GM19324 (cell line): Measurements from ENCODE around the gene PTH2.
A peak's percentile ranks its signal among the peaks of the same experiment; 100 is the strongest.
"Not testable (repeated sequence)": the region's sequence is repeated elsewhere in the genome, so short reads cannot be mapped to it uniquely, and the experiment has no call there.

Source experiments
- ATAC-seq: cut with Tn5 transposase; IDR thresholded peaks from one replicate; pipeline ENCODE4 v1.9.1; 2021; ENCODE audit warnings: mild to moderate bottlenecking, moderate library complexity; ENCODE audit not compliant: unreplicated experiment, low FRiP score

The PTH2 gene

GRCh38 chr19:49423071-49423984 lies at the start of gene PTH2:
PTH2 (minus strand) TSS chr19:49423441; CDS start chr19:49423339, 102 bp downstream.
- no peak for ATAC-seq

GRCh38 chr19:49472936-49473335 lies 49.7 kb upstream of the PTH2 start:
- ATAC-seq = no peak

- no peak for ATAC-seq
These were observed 47.4 kb upstream of the PTH2 start for GRCh38 chr19:49470615-49470978.

- no peak for ATAC-seq
These were observed 46.8 kb upstream of the PTH2 start for GRCh38 chr19:49469828-49470614.

GRCh38 chr19:49468746-49469447 lies 45.7 kb upstream of the PTH2 start:
- peak; percentile 44 for ATAC-seq

- no peak for ATAC-seq
These were observed 45.0 kb upstream of the PTH2 start for GRCh38 chr19:49468199-49468598.

GRCh38 chr19:49465371-49465770 lies 42.1 kb upstream of the PTH2 start:
- no peak for ATAC-seq

- ATAC-seq = no peak
These were observed 40.9 kb upstream of the PTH2 start for GRCh38 chr19:49463960-49464740.

- no peak for ATAC-seq
These were observed 39.3 kb upstream of the PTH2 start for GRCh38 chr19:49462492-49462891.

- no peak for ATAC-seq
These were observed 38.4 kb upstream of the PTH2 start for GRCh38 chr19:49461656-49462055.

GRCh38 chr19:49461130-49461529 lies 37.9 kb upstream of the PTH2 start:
- not testable (repeated sequence) for ATAC-seq

- no peak for ATAC-seq
These were observed 36.1 kb upstream of the PTH2 start for GRCh38 chr19:49459388-49459787.

- ATAC-seq = no peak
These were observed 35.3 kb upstream of the PTH2 start for GRCh38 chr19:49458567-49458903.

GRCh38 chr19:49456326-49456725 lies 33.1 kb upstream of the PTH2 start:
- ATAC-seq = no peak

GRCh38 chr19:49455773-49456172 lies 32.5 kb upstream of the PTH2 start:
- no peak for ATAC-seq

GRCh38 chr19:49453757-49454240 lies 30.6 kb upstream of the PTH2 start:
- no peak for ATAC-seq

- peak; percentile 91 for ATAC-seq
These were observed 29.9 kb upstream of the PTH2 start, which contains the start of gene ALDH16A1 for GRCh38 chr19:49453013-49453756. ALDH16A1 (plus strand) TSS chr19:49453225; CDS start chr19:49453332, 107 bp downstream.

GRCh38 chr19:49451430-49452181 lies 28.4 kb upstream of the PTH2 start, which contains the start of gene PIH1D1:
PIH1D1 (minus strand) TSS chr19:49451814; CDS start chr19:49451574, 240 bp downstream.
- peak; percentile 65 for ATAC-seq
